NCI-H2081 treated with DMSO at 0.1 percent for 48 hours (cell line): ENCODE results near the gene COMMD6.

ENCODE experiments used
- DNase-seq: peaks from one replicate; lab custom pipeline; 2025; lab: John Stamatoyannopoulos, UW

COMMD6 gene

GRCh38 chr13:75521956-75522355 is 15.7 kb downstream of the COMMD6 start:
- no peak for DNase-seq

- DNase-seq = no peak
Measured at GRCh38 chr13:75518439-75519088, 19.1 kb downstream of the COMMD6 start.

- DNase-seq = no peak
Measured at GRCh38 chr13:75514080-75514995, 23.3 kb downstream of the COMMD6 start.

- no peak for DNase-seq
Measured at GRCh38 chr13:75513271-75513670, 24.4 kb downstream of the COMMD6 start.

GRCh38 chr13:75512253-75512652 is 25.4 kb downstream of the COMMD6 start:
- DNase-seq = no peak

- DNase-seq = no peak
Measured at GRCh38 chr13:75511051-75511625, 26.5 kb downstream of the COMMD6 start.

- no peak for DNase-seq
Measured at GRCh38 chr13:75508002-75508548, 29.6 kb downstream of the COMMD6 start.

- no peak for DNase-seq
Measured at GRCh38 chr13:75507027-75508001, 30.3 kb downstream of the COMMD6 start.

GRCh38 chr13:75506018-75506417 is 31.6 kb downstream of the COMMD6 start:
- no peak for DNase-seq

- DNase-seq = no peak
Measured at GRCh38 chr13:75505327-75505726, 32.3 kb downstream of the COMMD6 start.

GRCh38 chr13:75495938-75496337 is 41.7 kb downstream of the COMMD6 start:
- DNase-seq = no peak

- DNase-seq = no peak
Measured at GRCh38 chr13:75494491-75494890, 43.1 kb downstream of the COMMD6 start.

- no peak for DNase-seq
Measured at GRCh38 chr13:75493156-75493555, 44.5 kb downstream of the COMMD6 start.

GRCh38 chr13:75492389-75492788 is 45.3 kb downstream of the COMMD6 start:
- DNase-seq = no peak

- no peak for DNase-seq
Measured at GRCh38 chr13:75491376-75491775, 46.3 kb downstream of the COMMD6 start.

- DNase-seq = no peak
Measured at GRCh38 chr13:75489502-75490263, 48.0 kb downstream of the COMMD6 start.

- no peak for DNase-seq
Measured at GRCh38 chr13:75486146-75487062, 51.2 kb downstream of the COMMD6 start.

GRCh38 chr13:75485286-75486062 is 52.2 kb downstream of the COMMD6 start:
- no peak for DNase-seq

- DNase-seq = no peak
Measured at GRCh38 chr13:75482820-75483079, 54.9 kb downstream of the COMMD6 start.
